CD4-positive, alpha-beta T cell treated with Interleukin-10 for 1 hour (primary cell): ENCODE measurements around the gene ATF4.

Experiments
- DNase-seq: peaks from one replicate; pipeline ENCODE4 v3.0.0-alpha.2; 2020

Gene ATF4

DNA sequence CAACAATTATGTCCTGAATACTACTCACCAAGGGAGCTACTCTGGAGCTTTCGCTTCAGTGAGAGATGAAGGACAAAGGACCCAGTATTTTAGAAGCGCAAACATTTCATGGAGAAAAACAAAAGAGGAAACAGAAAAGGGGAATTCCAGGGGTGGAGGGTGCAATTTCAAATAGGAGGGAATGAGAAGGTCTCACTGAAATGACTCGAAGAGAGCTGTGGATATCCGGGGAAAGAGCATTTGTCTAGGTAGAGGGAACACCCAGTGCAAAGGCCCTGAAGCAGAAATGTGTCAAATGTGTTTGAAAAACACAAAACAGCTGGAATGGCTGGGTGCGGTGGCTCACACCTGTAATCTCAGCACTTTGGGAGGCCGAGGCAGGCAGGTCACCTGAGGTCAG, 9.8 kb downstream of the ATF4 start:
- no peak for DNase-seq

DNA sequence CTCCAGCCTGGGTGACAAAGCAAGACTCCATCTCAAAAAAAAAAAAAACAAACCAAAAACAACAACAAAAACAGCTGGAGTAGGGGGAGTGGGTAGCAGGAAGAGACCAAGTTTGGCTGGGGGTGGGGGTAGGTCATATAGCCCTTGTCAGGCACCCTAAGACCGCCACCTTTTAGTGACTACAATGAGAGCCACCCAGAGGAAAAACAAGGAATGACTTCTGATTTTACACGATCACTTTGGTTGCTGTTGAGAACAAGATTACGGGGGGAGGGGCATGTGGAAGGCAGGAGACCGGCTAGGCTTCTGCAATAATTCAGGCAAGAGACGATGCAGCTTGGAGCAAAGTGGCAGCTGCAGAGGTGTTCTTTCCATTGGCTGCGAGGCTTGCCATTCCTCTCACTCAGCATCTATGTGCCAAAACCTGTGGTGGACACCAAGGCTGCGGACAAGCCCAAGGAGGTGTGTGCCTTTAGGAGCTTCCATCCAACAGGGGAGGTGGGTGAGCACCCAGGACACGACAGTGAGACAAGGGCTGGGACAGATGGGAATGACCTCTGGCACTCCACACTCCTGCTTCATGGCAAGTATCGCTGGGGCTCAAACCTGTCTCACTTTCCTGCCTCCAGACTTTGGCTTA, 10.4 kb downstream of the ATF4 start:
- DNase-seq = peak; percentile 50

DNA sequence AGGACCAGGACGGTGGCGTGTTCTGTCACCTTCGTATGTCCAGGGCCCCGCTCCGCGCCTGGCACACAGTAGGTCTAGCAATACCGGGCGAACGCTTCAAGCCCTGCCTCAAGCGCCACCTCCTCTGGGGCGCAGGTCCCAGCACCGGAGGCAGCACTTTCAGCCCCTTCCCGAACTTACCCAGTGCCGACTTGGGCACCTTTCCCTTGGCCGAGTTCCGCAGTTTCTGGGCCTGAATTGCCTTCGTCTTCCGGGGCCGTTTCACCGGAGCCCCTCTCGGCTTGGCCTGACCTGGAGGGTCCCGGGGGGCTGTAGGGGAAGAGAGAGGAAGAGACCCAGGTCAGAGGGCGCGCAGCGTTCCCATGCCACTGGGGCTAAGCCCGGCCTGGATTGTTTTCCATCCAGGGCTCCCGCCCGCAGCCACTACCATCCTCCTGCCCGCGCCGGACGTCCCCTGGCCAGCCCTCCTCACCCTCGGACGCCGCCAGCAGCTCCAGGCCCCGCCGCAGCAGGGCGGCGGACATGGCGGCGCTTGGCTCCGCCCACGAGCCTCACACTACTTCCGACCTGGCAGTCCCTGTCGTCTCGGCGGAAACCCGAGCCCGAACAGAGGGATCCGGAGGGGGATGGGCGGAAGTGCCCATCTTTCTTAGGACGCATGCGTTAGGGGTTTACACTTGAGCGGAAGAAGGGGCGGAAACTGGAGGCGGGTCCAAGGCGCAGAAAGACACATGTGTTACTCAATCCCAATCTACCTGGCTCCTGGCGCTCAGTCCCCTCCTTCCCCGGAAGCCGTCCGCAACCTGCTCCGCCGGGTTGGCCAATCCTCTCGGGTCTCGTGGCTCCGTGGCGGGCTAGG, 12.1 kb downstream of the ATF4 start, which contains the start of gene RPS19BP1:
TSS of gene RPS19BP1 (minus strand) at position 534 of the 859 bp plus-strand sequence. CDS start at position 524, 10 bp downstream.
- peak; percentile 100 for DNase-seq

DNA sequence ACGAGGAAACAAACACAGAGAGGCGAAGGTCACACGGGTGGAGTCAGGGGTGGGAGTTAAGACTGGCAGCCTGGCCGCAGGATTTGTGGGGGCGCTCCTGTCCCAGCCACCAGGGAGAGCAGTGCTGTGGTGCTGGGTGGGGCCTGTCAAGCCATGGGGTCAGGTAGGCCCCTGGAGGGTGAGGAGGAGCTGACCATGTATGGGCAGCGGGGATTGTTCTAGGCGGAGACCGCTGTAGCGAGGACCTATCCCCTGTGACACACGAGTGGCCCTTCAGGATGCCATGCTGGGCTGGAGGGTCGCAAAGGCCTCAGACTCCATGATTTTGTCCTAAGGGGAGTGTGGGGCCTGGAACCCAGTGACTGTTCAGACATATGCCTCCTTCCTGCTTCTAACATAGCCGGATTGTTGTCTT, 13.7 kb downstream of the ATF4 start:
- DNase-seq = no peak

DNA sequence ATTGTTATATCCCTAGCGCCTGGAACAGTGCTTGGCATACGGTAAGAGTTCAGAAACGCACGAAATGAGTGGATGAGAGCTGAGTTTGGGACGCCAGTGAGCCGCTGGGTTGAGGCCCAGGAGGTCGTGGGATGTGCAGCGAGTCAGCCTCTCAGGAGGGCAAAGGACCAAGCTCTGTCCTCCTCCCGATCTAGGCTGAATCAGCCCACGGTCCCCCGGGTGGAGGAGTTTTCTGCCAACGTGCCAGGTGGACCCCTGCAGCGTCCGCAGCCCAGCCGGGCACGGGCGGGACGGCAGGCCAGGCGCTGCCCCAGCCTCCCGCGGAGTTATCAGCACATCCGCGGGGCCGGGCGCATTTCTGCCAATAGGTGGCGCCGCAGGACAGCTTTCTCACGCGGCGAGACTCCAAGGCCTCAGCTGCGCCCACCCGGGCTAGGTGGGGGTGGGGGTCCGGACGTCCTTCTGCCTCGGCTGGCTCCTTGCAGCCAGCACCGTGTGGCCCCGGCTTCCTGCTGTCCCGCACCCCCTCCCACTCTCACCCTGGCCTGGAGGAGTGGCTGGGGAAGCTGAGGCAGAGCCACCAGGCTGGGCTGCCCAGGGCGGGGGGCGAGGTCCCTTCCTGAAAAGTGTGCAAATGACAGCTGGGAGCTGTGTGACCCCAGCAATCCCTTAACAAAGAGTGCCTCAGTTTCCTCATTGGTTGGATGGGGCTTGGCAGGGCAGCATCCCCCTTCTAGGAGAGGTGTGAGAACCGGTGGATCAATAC, 14.4 kb downstream of the ATF4 start:
- DNase-seq = peak; percentile 81

DNA sequence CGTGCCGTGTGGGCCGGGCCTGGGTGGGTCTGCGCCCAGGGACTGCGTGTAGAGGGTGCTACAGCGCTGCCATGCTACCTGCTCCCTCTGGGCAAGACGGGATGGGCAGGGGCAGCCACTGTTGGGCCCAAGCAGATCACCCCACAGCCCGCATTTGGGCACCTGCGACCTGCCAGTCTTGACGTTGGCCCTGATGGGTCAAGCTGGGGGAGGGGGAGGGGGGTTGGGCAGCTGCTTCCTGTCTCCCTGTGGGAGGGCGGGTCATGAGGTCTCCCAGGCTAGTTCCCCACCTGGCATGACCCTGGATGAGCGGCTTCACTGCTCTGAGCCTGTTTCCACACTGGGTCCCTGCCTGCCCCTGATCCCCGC, 15.0 kb downstream of the ATF4 start:
- DNase-seq = no peak

DNA sequence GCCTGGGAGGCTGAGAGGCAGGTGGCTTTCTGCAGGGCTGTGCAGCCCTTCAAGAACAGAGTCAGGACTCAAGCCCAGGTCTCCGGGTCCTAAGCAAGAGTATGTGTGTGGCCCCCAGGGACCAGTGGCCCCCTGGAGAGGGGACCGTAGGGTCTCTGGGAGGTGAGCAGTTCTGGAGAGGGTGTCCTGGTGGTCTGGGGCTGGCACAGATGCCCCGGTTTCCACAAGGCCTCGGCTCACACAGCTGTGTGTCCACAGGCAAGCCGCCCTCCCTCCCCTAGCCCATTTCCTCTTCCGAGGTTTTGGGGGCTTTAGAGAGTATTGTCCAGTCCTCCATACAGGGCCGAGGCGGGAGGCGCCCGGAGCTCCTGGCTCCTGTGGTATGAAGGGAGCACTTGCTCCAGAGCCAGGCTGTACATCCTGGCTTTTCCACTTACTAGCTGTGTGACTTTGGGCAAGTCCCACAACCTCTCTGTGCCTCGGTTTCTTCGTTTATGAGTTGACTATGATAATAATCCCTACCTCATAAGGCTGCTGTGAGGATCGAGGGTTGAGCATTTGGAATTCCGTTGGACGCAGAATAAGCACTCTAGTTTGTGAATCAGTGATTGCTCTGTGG, 15.6 kb downstream of the ATF4 start:
- no peak for DNase-seq

DNA sequence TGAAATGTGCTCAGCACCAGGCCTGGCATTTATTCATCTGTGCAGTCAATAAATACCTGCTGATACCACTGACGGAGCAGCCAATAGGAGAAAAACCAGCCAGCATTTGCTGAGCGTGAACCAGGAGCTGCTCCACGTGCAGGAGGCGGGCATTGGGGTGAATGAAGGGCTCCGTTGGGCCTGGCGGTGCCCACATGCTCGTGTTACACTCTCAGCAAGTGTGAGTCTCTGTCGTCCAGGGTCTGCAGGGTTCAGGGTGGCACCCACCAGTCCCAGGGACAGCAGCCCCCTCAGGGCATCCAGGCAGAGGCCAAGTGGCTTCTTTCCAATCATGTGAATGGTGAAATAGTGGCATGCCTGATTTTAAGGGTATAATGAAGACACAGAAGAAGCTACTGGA, 16.3 kb downstream of the ATF4 start:
- DNase-seq = no peak

DNA sequence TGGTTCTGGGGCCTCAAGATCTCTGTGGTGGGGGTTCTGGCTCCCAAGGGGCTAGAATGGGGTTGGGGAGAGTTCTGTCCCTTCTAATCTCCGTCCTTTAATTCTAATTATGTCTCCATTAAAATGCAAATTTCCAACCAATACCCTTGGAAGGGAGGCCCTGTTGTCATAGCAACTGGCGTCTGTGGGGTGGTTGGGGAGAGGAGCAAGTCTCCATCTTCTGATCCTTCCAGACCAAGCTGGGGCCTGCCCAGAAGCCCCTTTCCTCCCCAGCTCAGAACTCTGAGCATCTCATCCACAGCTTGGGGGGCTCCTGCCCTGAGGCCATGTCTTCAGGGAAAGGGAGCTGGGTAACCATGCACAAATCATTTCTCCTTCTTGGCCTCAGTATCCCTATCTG, 17.6 kb downstream of the ATF4 start:
- DNase-seq = no peak

DNA sequence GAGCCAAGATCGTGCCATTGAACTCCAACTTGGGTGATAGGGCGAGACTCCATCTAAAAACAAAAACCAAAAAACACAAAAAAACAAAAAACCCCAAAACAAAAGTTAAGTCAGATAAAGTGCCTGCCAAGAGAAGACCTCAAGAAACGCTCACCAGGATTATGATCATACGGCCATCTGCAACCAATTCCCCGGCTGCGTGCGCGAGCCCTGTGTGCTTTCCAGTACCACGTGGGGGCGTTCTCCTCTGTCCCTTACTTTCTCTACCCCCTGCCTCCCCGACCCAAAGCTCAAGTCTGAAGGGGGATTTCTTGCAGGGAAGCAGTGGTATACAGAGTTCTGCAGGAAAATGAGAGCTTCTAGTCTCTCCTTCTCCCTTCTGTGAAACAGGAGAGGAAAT, 22.7 kb downstream of the ATF4 start:
- DNase-seq = no peak

DNA sequence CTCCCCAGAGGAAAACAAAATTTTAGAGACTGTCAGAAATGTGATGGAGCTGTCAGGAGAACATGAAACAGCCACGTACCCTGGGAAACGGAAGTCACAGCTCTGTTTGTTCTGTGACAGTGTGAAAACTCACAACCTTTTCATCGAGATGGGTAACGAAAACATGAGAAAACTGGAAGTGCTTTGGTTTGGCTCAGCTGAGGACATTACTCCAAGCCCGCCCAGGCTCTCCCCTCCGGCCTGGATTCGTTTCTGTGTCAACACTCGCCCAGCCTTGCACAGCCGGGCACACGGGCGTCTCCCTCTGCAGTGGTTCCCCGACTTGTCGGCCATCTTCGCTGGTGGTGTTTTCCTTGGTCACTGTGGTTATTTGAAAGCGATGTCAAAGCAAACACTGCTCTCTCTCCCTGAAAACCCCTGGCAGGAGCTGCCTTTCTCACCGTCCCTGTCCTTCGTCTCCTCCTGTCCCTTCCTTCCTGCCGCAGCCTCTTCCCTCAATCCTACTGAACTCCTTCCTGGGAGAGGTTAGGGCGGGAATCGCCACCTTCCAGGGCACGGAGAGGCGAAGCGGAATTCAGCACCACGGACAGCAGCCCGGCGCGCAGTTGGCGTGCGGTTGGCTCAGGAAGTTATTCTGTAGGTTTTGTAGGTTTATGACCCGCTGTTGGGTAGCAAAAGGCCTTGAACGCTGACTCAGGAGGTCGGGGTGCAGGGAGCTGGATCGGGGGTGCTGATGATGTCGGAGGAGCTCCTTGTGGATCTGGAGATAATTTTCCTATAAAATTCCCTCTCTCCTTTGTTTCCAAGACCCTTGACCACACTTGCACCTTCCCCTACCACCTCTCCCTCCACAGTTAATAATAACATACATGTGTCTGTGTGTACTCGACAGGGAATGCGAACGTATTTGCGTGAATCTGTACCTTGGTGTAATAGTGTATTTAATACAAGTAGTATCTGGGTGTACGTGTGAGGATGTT, 25.3 kb downstream of the ATF4 start:
- DNase-seq = peak; percentile 72

DNA sequence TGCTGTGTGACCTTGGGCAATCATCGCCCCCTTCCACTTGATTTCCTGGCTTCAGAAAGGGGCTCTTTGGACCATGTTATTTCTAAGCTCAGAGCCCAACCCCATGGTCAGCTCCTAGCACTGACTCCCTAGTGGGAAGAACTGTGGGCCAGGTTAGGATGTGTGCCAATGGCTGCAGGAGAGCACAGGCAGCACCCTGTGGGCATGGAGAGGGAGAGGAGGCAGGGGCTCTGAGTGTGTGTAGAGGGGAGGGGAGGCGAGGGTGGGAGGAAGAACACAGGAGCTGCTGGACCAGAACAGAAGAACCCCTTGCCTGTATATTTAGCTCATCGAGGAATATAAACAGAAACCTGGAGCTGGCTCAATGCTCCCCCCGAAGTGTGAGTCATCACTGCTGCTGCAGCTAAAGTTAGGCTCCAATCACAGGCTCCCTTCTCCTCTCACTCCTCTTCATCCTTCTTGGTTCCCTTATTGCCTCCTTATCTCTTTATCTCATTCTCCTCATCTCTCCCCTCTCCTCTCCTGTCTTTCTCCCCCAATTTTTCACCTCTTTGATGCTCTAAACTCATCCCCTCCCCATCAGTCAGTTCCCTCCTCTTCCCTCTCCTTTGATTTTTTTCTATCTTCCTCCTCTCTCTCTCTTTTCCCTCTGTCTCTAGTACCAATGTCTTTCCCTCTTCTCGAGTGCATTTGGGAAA, 26.7 kb downstream of the ATF4 start:
- DNase-seq = no peak

DNA sequence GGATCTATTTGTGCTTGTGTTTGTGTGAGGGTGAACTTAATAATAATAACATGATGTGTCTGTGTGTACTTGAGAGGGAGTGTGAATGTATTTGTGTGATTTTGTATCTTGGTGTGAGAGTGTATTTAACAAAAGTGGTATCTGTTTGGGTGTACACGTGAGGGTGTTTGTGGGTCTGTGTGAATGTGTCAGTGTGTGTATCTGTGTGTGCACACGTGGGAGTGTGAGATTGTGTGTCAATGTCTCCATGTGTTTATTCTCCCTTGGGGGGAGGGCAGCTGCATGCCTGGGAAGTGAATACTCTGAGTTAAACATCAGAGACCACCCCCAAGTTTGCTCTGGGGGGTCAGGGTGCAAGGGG, 27.2 kb downstream of the ATF4 start:
- no peak for DNase-seq

DNA sequence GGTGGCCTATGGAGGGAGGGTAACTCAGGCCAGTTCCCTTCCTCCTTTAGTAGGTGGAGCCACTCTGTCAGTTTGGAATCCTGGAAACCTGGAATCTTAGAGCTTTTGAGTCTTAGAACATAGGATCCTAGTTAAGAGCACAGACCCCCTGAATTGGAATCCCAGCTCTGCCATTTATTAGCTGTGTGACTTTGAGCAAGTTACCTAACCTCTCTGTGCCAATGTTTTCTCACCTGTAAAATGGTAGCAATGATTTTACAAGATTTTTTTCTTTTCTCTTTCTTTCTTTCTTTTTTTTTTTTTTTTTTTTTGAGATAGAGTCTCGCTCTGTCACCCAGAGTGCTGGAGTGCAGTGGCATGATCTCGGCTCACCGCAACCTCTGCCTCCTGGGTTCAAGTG, 33.1 kb downstream of the ATF4 start:
- no peak for DNase-seq

DNA sequence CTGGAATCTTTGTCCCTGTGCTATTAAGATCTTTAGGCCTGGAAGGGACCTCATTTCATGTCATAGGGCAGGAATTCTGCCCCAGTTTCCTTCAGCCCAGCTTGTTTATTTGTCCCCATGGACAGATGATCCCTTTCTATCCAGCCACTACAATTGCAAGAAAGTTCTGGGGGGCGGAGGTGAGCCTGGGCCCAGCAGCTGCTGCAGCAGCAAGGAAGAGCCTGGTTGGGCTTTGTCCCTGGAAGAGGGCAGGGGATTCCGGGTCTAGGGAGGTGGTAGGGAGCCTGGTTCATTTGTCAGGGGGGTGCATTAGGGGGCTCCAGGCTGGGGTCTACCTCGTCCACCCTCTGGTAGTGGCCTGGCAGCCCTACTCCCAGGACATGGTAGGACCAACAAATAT, 33.8 kb downstream of the ATF4 start:
- no peak for DNase-seq

DNA sequence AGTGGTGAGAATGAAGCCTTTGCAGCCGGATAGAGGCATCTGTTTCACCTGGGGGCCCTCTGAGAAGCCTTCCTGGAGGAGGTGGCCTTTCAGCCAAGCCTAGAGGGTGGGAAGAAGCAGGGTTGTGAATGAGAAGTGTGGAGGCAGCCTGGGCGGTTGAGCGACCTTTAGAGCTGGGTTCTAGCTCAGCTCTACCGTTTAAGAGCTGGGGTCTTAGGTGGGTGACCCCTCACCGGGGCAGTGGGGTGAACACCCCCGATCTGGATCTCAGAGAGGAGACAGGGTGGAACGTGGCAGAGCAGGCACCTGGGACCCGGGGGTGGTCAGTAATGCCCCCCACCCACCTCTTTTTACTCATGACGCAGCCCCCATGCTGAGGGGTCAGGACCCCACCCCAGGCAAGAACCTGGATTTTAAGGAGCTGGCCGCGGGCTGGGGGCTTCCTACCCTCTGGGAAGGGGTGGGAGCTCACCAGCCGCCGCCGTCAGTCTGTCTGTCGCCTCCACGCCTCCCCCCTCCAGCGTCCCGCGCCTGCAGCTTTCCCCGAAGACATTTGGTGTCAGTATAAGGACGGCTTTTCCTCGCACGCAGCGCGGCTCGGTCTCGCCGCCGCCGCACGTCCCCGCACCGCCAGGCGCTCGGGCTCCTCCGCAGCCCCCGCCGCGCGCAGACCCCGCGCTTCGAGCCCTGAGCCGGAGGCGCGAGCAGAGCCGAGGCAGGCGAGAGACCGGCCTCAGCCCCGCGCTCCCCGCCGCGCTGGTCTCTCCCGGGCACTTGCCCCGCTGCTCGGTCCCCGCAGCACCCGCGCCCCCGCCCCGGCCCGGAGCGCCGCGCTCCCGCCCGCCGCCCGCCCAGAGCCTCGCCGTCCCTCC, 36.8 kb downstream of the ATF4 start:
- DNase-seq = peak; percentile 51

DNA sequence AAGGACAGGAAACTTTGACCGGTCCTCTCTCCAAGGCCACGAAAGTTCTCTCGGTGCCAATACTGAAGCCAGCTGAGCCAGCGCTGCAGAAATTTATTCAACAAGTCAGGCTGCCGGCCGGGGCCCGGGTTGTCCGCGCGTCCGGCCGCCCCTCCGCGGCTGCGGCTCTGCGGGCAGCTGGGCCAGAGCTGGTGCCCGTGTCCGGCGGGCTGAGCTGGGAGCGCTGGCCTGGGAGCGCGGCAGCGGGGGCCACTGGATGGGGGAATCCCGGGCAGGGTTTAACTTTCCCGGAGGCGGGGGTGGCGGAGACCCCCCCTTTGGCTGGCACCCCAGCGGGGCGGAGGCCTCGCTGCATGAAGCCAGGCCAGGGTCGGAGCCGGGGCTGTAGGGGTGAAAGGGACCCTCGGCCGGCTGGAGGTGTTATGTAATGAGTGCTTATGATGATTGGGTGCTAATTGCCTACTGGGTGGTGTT, 37.9 kb downstream of the ATF4 start:
- DNase-seq = no peak

DNA sequence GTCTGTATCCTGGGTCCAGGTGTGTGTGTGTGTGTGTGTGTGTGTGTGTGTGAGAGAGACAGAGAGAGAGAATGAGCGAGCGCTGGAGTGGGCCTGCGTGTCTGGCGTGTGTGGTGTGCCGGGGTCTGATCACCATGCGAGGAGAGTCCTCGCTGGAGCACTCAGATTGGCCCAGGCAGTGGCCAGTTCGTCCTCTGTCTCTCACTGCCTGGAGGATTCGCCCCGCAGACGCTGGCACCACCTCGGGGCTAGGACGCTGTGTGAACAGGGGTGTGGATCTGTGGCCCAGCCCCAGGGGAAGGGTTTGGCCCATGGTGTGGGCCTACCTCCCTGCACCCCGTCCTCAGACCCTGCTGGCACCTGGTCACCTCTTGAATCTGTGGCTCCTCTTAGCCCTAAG, 38.6 kb downstream of the ATF4 start:
- DNase-seq = no peak

DNA sequence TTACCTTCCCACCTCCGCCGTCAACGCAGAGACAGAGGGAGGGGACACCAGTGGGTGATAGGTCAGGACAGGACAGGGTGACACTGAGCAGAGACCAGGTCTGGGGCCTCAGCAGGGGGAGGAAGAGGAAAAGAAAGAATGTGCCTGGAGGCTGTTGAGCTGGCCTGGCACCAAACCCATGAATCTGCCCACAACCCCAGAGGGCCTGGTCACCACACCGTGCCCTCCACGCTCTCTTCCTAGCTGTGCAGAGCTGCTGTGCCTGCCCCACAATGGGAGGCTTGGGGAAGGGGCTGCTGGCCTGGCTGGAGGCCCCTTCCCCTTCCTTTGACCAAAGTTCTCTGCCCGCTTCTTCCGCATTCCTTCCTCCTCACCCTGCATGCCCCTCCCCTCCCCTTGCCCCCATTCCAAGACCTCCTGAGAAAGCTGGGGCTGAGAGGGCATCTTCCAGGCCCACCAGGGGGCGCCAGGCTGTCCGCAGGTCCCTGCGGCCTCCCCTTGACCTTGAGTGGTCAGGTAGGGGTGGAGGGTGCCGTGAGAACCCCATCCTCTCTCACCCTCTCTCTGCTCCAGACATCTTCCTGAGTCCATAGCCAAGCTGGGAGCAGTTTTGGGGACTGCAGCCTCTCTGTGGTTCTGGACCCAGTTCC, 39.2 kb downstream of the ATF4 start:
- DNase-seq = no peak

DNA sequence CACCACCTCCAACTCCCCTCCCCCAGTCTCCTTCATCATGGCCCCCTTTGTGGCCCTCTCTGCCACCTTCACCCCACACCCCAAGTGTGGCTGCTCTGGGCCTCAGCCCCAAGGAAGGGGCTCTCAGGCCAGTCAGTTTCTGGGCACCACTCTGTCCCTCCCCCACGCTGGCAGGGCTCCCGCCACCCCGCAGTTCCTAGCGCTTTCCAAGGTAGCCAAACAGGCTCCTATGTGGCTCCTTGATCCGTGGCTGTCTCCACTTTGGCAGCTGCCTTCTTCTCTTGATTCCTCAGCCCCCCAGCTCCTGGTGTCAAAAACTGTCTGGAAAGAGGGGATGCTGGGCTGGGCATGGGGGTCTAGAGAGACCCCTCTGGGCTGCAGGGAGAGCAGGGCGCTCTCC, 39.8 kb downstream of the ATF4 start:
- no peak for DNase-seq
